Keratinocyte (primary cell): ENCODE results near the gene ENTHD1. TPM values are rescaled to one million over a fixed set of nuclear protein-coding genes. Genes with fewer than 3 reads are reported as not detected.

ENCODE experiments used
- DNase-seq: peaks from one replicate; pipeline ENCODE4 v3.0.0-alpha.2; 2011; ENCODE audit warnings: low read depth, missing footprints, low spot score
- FAIRE-seq: peaks from 2 replicates; lab custom pipeline; 2011; peaks lifted over from hg19 to GRCh38; lab: Jason Lieb, UNC
- H2AFZ ChIP-seq: 2 replicates; pipeline ENCODE4 v1.6.0; 2012; ENCODE audit warnings: low read length, control low read depth, inconsistent platforms; ENCODE audit not compliant: control insufficient read depth
- H3K27ac ChIP-seq: 2 replicates; pipeline ENCODE4 v1.5.1; 2011; ENCODE audit warnings: low read length; ENCODE audit not compliant: control insufficient read depth, insufficient read depth
- H3K27me3 ChIP-seq: 3 replicates; pipeline ENCODE4 v1.6.0; 2011; ENCODE audit warnings: low read length; ENCODE audit not compliant: control insufficient read depth, insufficient read depth; ENCODE audit errors: extremely low read depth
- H3K36me3 ChIP-seq, 2 experiments: 2 replicates in 1 of 2; 3 replicates in 1 of 2; pipeline ENCODE4 v1.5.1; 2011; ENCODE audit warnings: low read length in 2 of 2, mild to moderate bottlenecking in 1 of 2; ENCODE audit not compliant: control insufficient read depth in 2 of 2, insufficient read depth in 2 of 2; ENCODE audit errors: extremely low read depth in 1 of 2
- H3K4me1 ChIP-seq: 3 replicates; pipeline ENCODE4 v1.5.1; 2011; ENCODE audit warnings: low read length; ENCODE audit not compliant: control insufficient read depth, insufficient read depth; ENCODE audit errors: extremely low read depth
- H3K4me2 ChIP-seq: 3 replicates; pipeline ENCODE4 v1.6.0; 2011; ENCODE audit warnings: low read depth, low read length; ENCODE audit not compliant: control insufficient read depth, insufficient read depth; ENCODE audit errors: extremely low read depth
- H3K4me3 ChIP-seq, 3 experiments: fragments of 200-600 bp in 1 of 3; sonication (generic) in 1 of 3; 2 replicates in 2 of 3; 3 replicates in 1 of 3; pipeline ENCODE4 v1.5.1; 2011 to 2016; ENCODE audit warnings: low read length in 3 of 3, mild to moderate bottlenecking in 3 of 3, control low read depth in 2 of 3, inconsistent platforms in 1 of 3, low read depth in 1 of 3, mixed read lengths in 1 of 3, mixed run types in 1 of 3, moderate library complexity in 1 of 3; ENCODE audit not compliant: control insufficient read depth in 2 of 3, insufficient read depth in 2 of 3; ENCODE audit errors: extremely low read depth in 1 of 3
- H3K79me2 ChIP-seq: 2 replicates; pipeline ENCODE4 v1.6.0; 2012; ENCODE audit warnings: low read length; ENCODE audit not compliant: control insufficient read depth, insufficient read depth
- H3K9ac ChIP-seq: 3 replicates; pipeline ENCODE4 v1.6.0; 2011; ENCODE audit warnings: low read length; ENCODE audit not compliant: control insufficient read depth, insufficient read depth; ENCODE audit errors: extremely low read depth
- H3K9me1 ChIP-seq: 3 replicates; pipeline ENCODE4 v1.6.0; 2011; ENCODE audit warnings: low read length; ENCODE audit not compliant: control insufficient read depth, insufficient read depth; ENCODE audit errors: extremely low read depth
- H3K9me3 ChIP-seq: 2 replicates; pipeline ENCODE4 v1.5.1; 2012; ENCODE audit warnings: low read depth, low read length; ENCODE audit not compliant: control insufficient read depth
- H4K20me1 ChIP-seq: 3 replicates; pipeline ENCODE4 v1.6.0; 2011; ENCODE audit warnings: low read length; ENCODE audit not compliant: control insufficient read depth, insufficient read depth; ENCODE audit errors: extremely low read depth
- EZH2 ChIP-seq: IDR thresholded peaks from one replicate; pipeline ENCODE4 v1.6.1; 2012; ENCODE audit warnings: inconsistent platforms, mild to moderate bottlenecking, low read length, moderate library complexity
- dilution Hi-C: fragments of 300-500 bp; cut with MboI; formaldehyde crosslinking; loops from one replicate; pipeline ENCODE4 v1.7.0; 2020; ENCODE audit warnings: low sequenced_read_pairs; ENCODE audit not compliant: extremely low pct_ligation_motif_present
- polyA plus RNA-seq, 5 experiments: library from polyadenylated mRNA; depleted of rRNA in 3 of 5; stranded (reverse) in 3 of 5; stranded (forward) in 1 of 5; unstranded in 1 of 5; fragments of >200 nt; gene quantifications; 1 replicate in 1 of 5; 2 replicates in 3 of 5; 3 replicates in 1 of 5; pipeline versions ENCODE4 v1.2.1 to v1.2.3, GENCODE V29; 2011 to 2012; ENCODE audit warnings: missing spikeins in 2 of 5, low read depth in 1 of 5, low replicate concordance in 1 of 5
- TF ChIP-seq, protein P1 (sequence below), 3 experiments: IDR thresholded peaks in 1 of 3; conservative IDR thresholded peaks in 1 of 3; optimal IDR thresholded peaks in 1 of 3; 2 replicates in 2 of 3; 3 replicates in 1 of 3; pipeline versions ENCODE3 to v1.5.1; 2011; ENCODE audit warnings: low read length in 3 of 3, mild to moderate bottlenecking in 3 of 3, moderate library complexity in 2 of 3, control low read depth in 1 of 3, inconsistent platforms in 1 of 3; ENCODE audit not compliant: insufficient read depth in 2 of 3; ENCODE audit errors: extremely low read depth in 1 of 3

The ENTHD1 gene
- polyA plus RNA-seq, 1 donor (not counting 4 experiments of a cell fraction or from before 2014, with no cell fraction given) = not detected

DNA sequence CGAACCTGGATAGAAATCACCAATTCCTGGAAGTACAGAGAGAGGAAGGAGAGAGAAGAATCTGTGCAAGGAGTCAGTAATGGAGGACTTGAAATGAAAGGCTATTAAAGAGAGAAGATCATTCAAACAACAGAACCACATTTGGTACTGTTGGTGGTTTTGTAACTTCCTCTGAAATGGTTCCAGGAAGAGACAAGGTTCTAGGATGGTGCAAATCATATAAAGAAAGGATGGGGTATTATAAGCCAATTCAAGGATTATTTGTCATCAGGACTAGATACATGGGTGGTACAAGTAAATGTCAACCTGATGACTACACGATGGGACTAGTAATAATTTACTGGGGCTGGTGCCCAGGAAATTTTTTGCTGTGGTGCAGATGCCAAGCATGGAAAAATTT, 37.7 kb upstream of the ENTHD1 start:
- FAIRE-seq (no peak), DNase-seq (no peak)
- TF ChIP-seq EZH2 = no peak
- TF ChIP-seq, protein P1, sequence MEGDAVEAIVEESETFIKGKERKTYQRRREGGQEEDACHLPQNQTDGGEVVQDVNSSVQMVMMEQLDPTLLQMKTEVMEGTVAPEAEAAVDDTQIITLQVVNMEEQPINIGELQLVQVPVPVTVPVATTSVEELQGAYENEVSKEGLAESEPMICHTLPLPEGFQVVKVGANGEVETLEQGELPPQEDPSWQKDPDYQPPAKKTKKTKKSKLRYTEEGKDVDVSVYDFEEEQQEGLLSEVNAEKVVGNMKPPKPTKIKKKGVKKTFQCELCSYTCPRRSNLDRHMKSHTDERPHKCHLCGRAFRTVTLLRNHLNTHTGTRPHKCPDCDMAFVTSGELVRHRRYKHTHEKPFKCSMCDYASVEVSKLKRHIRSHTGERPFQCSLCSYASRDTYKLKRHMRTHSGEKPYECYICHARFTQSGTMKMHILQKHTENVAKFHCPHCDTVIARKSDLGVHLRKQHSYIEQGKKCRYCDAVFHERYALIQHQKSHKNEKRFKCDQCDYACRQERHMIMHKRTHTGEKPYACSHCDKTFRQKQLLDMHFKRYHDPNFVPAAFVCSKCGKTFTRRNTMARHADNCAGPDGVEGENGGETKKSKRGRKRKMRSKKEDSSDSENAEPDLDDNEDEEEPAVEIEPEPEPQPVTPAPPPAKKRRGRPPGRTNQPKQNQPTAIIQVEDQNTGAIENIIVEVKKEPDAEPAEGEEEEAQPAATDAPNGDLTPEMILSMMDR (optimal IDR thresholded peaks at IDR 0.05 in 1 of 3, IDR thresholded peaks at IDR 0.05 in 1 of 3, conservative IDR thresholded peaks at IDR 0.05 in 1 of 3; ENCODE audit: extremely low read depth in 1 of 3, insufficient read depth in 2 of 3, low read length in 3 of 3) = no peak
- no peaks in the 10 kb centered on the region for H3K9me3 ChIP-seq
- peaks cover 14% of the 10 kb centered on the region for H3K4me1 ChIP-seq
- H3K4me3 ChIP-seq = no peak overlapping the region
- H4K20me1 ChIP-seq = no peaks in the 10 kb centered on the region
- peaks cover 15% of the 10 kb centered on the region for H3K27me3 ChIP-seq
- no peak overlapping the region for H3K9ac ChIP-seq
- H2AFZ ChIP-seq = no peak overlapping the region
- no peaks in the 10 kb centered on the region for H3K36me3 ChIP-seq
- no peak overlapping the region for H3K4me2 ChIP-seq
- dilution Hi-C loops = no loop called here
- H3K9me1 ChIP-seq = no peaks in the 10 kb centered on the region
- H3K27ac ChIP-seq = no peak overlapping the region
- no peaks in the 10 kb centered on the region for H3K79me2 ChIP-seq

DNA sequence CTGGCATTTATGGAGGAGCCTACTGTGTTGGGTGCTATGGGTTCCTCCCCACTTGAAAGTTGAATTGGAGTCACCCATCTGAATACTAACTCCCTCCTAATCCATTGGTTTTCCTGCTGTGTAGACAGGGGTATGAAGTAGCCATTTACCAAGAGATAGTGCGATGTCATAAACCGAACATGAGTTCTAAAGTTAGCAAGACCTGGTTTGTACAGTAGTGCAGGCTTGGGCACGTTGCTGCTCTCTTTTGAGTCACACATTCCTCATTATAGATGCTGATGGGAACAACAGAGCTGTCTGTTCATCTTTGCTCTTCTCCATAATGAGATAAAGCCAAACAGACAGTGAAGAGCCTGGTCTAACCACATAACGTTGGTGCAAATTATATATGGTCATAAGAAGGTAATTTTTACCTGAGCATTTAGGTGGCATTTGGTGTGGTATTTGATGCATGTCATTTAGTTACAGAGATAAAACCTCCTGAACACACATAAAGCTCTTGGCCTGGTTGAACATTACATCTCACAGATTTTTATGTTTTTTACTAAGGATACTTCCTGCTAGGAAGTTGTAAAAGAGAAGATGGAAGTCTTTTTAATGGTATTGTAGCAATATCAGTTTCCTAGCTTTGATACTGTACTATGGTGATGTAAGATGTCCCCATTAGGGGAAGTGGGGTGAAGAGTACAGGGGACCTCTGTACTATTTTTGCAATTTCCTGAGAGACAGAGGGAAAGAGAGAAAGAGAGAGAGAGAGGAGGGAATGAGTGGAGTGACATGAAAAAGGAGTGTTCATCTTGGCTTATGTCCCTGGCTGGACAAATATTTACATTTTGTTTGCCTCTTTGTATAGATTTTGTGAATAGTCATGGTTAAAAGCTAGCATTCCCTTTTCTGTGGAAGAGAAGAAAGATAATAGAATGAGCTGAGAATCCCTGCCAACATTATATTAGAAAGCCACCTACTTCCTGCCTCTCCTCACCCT, 35.3 kb upstream of the ENTHD1 start:
- Histone ChIP-seq H3K27me3 (no peaks in the 10 kb centered on the region), H3K4me3 (no peak overlapping the region)
- peak; percentile 99 for FAIRE-seq

More for the DNA sequence above, 35.3 kb upstream of the ENTHD1 start:
- Histone ChIP-seq H3K9me1 (no peaks in the 10 kb centered on the region), H3K9me3 (no peaks in the 10 kb centered on the region), H3K79me2 (no peaks in the 10 kb centered on the region), H3K9ac (no peak overlapping the region), H4K20me1 (no peaks in the 10 kb centered on the region), H2AFZ (peak overlapping the region; percentile 50), H3K4me2 (peak overlapping the region; percentile 73), H3K27ac (no peak overlapping the region), H3K36me3 (no peaks in the 10 kb centered on the region), H3K4me1 (peaks cover 14% of the 10 kb centered on the region)
- dilution Hi-C loops = no loop called here
- no peak for TF ChIP-seq EZH2
- TF ChIP-seq, protein P1 (optimal IDR thresholded peaks at IDR 0.05 in 1 of 3, IDR thresholded peaks at IDR 0.05 in 1 of 3, conservative IDR thresholded peaks at IDR 0.05 in 1 of 3; ENCODE audit: extremely low read depth in 1 of 3, insufficient read depth in 2 of 3, low read length in 3 of 3) = no peak
- peak; percentile 49 for DNase-seq
